Lower leg skin (tissue), 4 donors: ENCODE data around the gene RAB22A. TPM values are rescaled to one million over a fixed set of nuclear protein-coding genes. Genes with fewer than 3 reads are reported as not detected.

Source experiments
- DNase-seq, 2 donors: peaks; one replicate each; pipeline ENCODE4 v3.0.0-alpha.2; 2019; ENCODE audit warnings: low spot score in 2 of 2
- H3K4me3 ChIP-seq: fragments of 200-600 bp; sonication (generic); 2 replicates; pipeline ENCODE4 v1.5.1; 2017; ENCODE audit warnings: mild to moderate bottlenecking, low read depth; ENCODE audit not compliant: poor library complexity, severe bottlenecking
- CTCF ChIP-seq, 3 donors: fragments of 450-650 bp; IDR thresholded peaks; one replicate each; pipeline ENCODE4 v1.5.1; 2016; ENCODE audit warnings: antibody characterized with exemption in 3 of 3, mild to moderate bottlenecking in 3 of 3, moderate library complexity in 2 of 3
- POLR2A ChIP-seq, 2 donors: fragments of 450-650 bp; IDR thresholded peaks; one replicate each; pipeline ENCODE4 v1.6.1; 2016 to 2017; ENCODE audit warnings: antibody characterized with exemption in 2 of 2, mild to moderate bottlenecking in 1 of 2, moderate library complexity in 1 of 2
- WGBS, 2 donors: methylation state at CpG; one replicate each; pipeline ENCODE4 v1.1.5; 2018; 5-methylcytosine and 5-hydroxymethylcytosine counted together
- intact Hi-C: fragments of 100-400 bp; cut with DNase I; formaldehyde crosslinking; loops from one replicate; pipeline ENCODE4 v1.15.0; 2023; ENCODE audit warnings: low total_unique reads
- total RNA-seq, 4 donors: library from RNA; depleted of rRNA; stranded (reverse); fragments of >200 nt; gene quantifications; one replicate each; pipeline ENCODE4 v1.1.0, GENCODE V29; 2016

Gene RAB22A
- total RNA-seq, 4 donors from 2014 or later, result 18.3 to 21.6 (median 20.1) TPM

- TF ChIP-seq POLR2A (IDR thresholded peaks at IDR 0.05) (no peak), CTCF (IDR thresholded peaks at IDR 0.05) (no peak)
- intact Hi-C loops, result no loop called here
- 84 to 90% methylated on average over 2 of the region's 2 CpGs for WGBS, 2 donors
- no peak overlapping the region for H3K4me3 ChIP-seq
- DNase-seq, result no peak
Observed at GRCh38 chr20:58352468-58352867, 43.0 kb downstream of the RAB22A start.

DNA sequence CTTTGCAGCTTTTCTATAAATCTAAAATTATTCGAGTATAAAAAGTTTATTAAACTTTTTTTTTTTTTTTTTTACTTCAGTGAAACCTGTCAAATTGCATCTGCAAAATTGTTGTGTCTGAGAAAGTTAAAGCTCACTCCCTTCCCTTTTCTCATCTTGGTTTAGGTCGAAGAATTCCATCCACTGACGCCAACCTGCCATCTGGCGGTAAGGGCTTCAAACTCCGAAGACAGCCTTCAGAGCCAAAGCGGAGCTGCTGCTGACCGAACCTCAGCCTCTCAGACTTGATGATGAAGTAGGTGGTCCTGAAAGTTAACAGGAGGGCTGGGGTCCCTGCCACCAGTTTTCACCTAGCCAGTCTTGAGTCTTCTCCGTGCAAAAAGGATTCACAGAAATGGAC lies 49.9 kb downstream of the RAB22A start:
- WGBS, 2 donors, result 90% methylated on average over 8 of the region's 8 CpGs

DNA sequence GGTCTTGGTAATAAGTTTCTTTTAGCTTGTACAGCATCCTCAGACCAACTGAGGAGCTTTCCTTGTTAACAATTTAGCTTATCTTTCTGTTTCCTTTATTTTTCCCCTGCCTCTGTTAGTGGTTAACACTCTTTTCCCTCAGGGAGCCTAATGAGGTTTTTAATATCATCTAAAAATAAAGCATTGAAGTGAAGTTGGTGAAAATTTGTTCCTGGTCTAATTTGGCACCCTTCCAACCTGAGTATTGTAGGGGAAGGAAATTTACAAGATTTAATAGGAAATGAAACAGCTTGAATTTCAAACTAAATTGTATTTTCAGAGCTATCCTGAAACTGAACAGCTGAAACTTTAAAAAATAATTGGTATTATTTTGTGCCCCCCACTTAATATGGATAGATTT lies 51.4 kb downstream of the RAB22A start:
- intact Hi-C loops, result no loop called here
- DNase-seq, result no peak
- H3K4me3 ChIP-seq, result no peak overlapping the region
- TF ChIP-seq POLR2A (IDR thresholded peaks at IDR 0.05) (no peak), CTCF (IDR thresholded peaks at IDR 0.05) (no peak)

More for the DNA sequence above, 49.9 kb downstream of the RAB22A start:
- intact Hi-C loops, result no loop called here
- no peak for DNase-seq
- no peak overlapping the region for H3K4me3 ChIP-seq
- TF ChIP-seq POLR2A (IDR thresholded peaks at IDR 0.05) (no peak), CTCF (IDR thresholded peaks at IDR 0.05) (no peak)

GRCh38 chr20:58361481-58362205 lies 52.1 kb downstream of the RAB22A start:
- no peak for DNase-seq
- TF ChIP-seq CTCF (IDR thresholded peaks at IDR 0.05) (no peak), POLR2A (IDR thresholded peaks at IDR 0.05) (no peak)
- no peak overlapping the region for H3K4me3 ChIP-seq
- 49 to 66% methylated on average over 9 of the region's 9 CpGs for WGBS, 2 donors
- intact Hi-C loops, result no loop called here

DNA sequence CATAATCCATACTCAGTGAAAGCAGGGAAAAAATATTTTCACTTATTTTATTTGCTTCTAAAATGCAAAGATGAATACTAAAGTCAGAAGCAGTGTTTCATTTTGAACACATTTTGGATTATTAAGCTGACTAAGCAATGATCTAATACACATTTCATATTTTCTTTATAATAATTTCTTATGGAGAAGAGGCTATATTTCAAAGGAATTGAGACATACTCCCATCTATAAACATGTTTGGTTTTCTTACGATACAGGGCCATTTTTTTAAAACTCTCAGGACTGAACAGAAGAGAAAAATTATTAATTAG lies 52.6 kb downstream of the RAB22A start:
- DNase-seq, result no peak
- 93 to 94% methylated on average over 1 of the region's 1 CpG for WGBS, 2 donors
- intact Hi-C loops, result no loop called here
- TF ChIP-seq CTCF (IDR thresholded peaks at IDR 0.05) (no peak), POLR2A (IDR thresholded peaks at IDR 0.05) (no peak)
- no peak overlapping the region for H3K4me3 ChIP-seq

- H3K4me3 ChIP-seq, result no peak overlapping the region
- DNase-seq, result no peak
- 91 to 92% methylated on average over 4 of the region's 4 CpGs for WGBS, 2 donors
- intact Hi-C loops, result no loop called here
- no peak for TF ChIP-seq POLR2A (IDR thresholded peaks at IDR 0.05)
- TF ChIP-seq CTCF (IDR thresholded peaks at IDR 0.05), result no peak
Observed at GRCh38 chr20:58362970-58363369, 53.5 kb downstream of the RAB22A start.
